HG02642 (cell line): ENCODE data around the gene TENM3.

Source experiments
- ATAC-seq: cut with Tn5 transposase; IDR thresholded peaks from one replicate; pipeline ENCODE4 v1.9.1; 2021; ENCODE audit warnings: mild to moderate bottlenecking; ENCODE audit not compliant: unreplicated experiment, poor library complexity

Gene TENM3

GRCh38 chr4:182786991-182787390 lies 543.8 kb downstream of the TENM3 start:
- no peak for ATAC-seq

GRCh38 chr4:182788201-182788600 lies 545.0 kb downstream of the TENM3 start:
- ATAC-seq: no peak

- ATAC-seq: no peak
These were observed 546.3 kb downstream of the TENM3 start for GRCh38 chr4:182789529-182789928.

GRCh38 chr4:182795446-182796238 lies 552.4 kb downstream of the TENM3 start:
- no peak for ATAC-seq

GRCh38 chr4:182799515-182800215 lies 556.5 kb downstream of the TENM3 start:
- no peak for ATAC-seq

GRCh38 chr4:182800216-182800515 lies 557.0 kb downstream of the TENM3 start:
- no peak for ATAC-seq

GRCh38 chr4:182801636-182802035 lies 558.4 kb downstream of the TENM3 start:
- no peak for ATAC-seq

- ATAC-seq: no peak
These were observed 559.4 kb downstream of the TENM3 start for GRCh38 chr4:182802621-182803020.

GRCh38 chr4:182803235-182803634 lies 560.0 kb downstream of the TENM3 start:
- no peak for ATAC-seq

GRCh38 chr4:182804131-182804530 lies 560.9 kb downstream of the TENM3 start:
- no peak for ATAC-seq

GRCh38 chr4:182805321-182805720 lies 562.1 kb downstream of the TENM3 start:
- no peak for ATAC-seq

GRCh38 chr4:182805750-182806149 lies 562.5 kb downstream of the TENM3 start:
- no peak for ATAC-seq

GRCh38 chr4:182806259-182807252 lies 563.4 kb downstream of the TENM3 start:
- peak; percentile 76 for ATAC-seq

- no peak for ATAC-seq
These were observed 564.1 kb downstream of the TENM3 start for GRCh38 chr4:182807346-182807745.

- ATAC-seq: no peak
These were observed 564.8 kb downstream of the TENM3 start for GRCh38 chr4:182807767-182808548.

- peak; percentile 79 for ATAC-seq
These were observed 565.6 kb downstream of the TENM3 start for GRCh38 chr4:182808673-182809416.

GRCh38 chr4:182809417-182810102 lies 566.4 kb downstream of the TENM3 start:
- ATAC-seq: peak; percentile 23

GRCh38 chr4:182810103-182810615 lies 567.0 kb downstream of the TENM3 start:
- ATAC-seq: no peak
